ENCODE measurements around the gene UGT1A7.
"Not testable (repeated sequence)": the region's sequence is repeated elsewhere in the genome, so short reads cannot be mapped to it uniquely, and the experiment has no call there.

GRCh38 chr2:233646033-233646432 is 35.7 kb upstream of the UGT1A7 start:
- TF ChIP-seq CTCF (IDR thresholded peaks at IDR 0.05; ENCODE audit: poor library complexity, severe bottlenecking); POLR2AphosphoS5 (IDR thresholded peaks at IDR 0.05): not testable (repeated sequence)
